ENCODE results near the gene PPP2R3B.
"Not testable (repeated sequence)": the region's sequence is repeated elsewhere in the genome, so short reads cannot be mapped to it uniquely, and the experiment has no call there.

Gene PPP2R3B

DNA sequence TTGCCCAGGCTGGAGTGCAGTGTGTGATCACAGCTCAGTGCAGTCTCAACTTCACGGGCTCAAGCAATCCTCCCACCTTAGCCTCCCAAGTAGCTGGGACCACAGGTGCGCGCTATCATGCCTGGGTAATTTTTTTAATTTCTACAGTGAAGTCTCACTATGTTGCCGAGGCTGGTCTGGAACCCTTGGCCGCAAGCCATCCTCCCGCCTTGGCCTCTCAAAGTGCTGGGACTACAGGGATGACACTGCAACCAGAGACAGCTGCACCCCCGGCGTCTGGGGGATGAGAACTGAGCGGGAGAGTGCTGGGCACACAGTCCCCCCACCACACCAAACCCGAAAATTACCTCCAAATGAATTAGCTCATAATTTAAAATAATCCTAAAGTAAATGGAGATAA, 35.0 kb downstream of the PPP2R3B start:
- DNase-seq, result no peak

DNA sequence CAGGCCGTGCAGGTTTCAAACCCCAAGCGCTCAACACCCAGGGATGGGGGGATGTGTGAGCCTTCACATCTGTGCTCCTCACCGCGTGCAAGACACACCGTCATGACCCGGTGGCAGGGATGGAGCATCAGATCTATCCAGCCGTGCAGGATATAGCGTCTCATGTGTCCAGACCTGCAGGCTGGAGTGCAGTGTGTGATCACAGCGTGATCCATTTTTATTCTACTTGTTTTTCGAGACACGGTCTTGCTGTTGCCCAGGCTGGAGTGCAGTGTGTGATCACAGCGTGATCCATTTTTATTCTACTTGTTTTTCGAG, 35.4 kb downstream of the PPP2R3B start:
- not testable (repeated sequence) for DNase-seq

DNA sequence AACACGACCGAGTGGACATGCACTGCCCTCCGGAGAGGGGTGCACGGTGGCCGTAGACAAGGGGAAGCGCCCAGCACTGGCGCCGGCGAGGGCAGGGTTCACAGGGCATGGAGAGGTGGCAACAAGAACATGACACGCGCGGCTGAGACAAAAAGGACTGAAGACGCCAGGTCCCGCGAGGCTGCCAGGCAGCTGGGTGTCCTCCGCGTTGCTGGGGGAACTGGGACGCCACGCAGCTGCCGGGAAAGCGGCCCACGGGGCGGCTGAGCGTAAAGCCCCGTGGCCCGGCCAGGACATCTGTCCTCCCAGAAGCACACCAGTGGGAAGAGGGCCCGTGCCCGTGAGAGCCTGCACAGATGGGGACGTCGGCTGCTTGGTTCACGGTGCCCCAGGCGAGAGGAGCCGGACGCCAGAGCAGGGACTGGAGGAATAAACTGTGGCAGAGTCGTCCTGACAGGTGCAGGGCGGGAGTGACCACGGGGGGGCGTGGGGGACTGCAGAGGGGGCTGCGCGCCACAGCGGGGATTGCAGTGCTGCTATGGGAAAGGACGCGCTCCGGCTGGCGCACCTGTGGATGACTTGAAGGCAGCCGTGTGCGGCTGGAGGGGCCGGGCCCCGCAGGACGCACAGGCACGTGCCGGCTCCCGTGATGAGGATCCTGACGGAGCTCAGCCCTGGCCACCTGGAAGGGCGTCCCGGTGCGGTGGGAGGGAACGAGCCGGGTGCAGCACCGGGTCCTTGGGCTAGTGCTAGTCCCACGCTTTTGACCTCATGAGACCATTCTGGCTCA, 36.0 kb downstream of the PPP2R3B start:
- peak; percentile 81 for DNase-seq

DNA sequence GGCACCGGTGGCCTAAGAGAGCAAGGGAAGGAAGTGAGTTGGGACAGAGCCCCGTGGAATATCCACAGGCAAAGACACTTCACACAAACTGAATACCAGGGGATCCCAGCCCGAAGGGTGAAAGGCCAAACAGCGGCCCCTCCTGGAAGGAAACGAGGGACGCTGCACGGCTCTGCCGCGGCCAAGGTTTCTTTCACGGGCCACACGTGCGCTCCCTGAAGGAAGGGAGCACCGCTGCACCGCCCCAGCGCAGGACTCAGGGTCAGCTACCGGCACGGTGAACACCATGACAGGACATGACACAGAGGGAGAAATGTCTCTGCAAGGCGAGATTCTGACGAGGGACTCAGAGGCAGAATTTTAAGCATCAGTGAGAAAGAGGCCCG, 36.6 kb downstream of the PPP2R3B start:
- no peak for DNase-seq

DNA sequence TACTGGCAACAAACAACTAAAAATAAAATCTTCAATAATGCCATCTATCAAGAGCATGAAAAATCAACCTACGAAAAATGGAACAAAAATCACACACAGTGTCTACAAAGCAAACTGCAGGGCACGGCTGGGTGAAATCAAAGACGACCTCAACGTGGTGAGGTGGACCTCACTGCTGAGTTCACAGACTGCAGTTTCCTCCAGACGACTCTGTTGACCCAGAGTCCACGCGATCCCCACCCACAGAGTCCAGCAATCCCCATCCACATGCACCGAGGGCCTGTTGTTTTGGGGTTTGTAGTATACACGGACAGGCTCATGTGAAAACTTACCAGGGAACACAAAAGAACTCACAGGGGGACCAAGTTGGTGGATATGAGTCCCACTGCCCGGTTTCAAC, 37.0 kb downstream of the PPP2R3B start:
- DNase-seq, result no peak

DNA sequence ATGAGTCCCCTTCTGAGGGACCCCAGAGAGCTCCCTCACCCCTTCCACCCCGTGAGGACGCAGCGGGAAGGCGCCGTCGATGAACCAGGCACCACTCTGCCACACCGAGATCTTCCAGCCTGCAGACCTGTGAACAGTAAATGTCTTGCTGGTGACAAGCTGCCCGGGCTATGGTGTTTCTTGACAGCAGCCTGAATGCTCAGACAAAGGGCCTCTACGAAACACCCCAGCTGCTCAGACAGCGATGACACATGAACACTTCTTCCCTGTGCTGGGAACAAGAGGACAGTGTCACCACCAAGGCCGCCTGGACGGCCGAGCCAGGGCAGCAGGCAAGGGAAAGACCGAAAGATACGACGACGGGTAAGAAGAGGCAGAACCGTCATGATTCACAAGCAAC, 37.5 kb downstream of the PPP2R3B start:
- no peak for DNase-seq

DNA sequence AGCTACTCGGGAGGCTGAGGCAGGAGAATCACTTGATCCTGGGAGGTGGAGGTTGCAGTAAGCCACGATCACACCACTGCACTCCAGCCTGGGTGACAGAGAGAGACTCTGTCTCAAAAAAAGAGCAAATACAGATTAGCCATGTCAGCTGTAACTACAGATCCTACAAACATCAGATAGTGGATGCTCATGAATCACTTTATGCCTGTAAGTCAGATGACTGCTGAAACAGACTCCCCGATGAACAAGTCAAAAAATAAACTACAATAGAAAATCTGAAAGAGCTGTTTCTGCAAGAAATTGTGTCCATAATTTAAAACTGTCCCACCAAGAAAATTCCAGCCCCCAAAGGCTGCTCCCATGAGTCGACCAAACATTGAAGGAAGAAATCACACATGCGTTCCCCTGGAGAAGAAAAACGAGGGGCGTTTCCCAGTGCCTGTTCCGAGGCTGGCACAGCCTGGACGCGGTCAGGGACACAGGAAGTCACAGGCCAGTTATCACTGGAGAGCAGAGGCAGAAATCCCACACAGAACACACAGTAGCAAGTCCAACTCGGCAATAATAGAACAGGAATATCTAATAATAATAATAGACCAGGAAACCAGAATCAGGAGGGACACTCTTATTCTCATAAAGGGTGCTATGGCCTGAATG, 38.1 kb downstream of the PPP2R3B start:
- DNase-seq, result no peak

DNA sequence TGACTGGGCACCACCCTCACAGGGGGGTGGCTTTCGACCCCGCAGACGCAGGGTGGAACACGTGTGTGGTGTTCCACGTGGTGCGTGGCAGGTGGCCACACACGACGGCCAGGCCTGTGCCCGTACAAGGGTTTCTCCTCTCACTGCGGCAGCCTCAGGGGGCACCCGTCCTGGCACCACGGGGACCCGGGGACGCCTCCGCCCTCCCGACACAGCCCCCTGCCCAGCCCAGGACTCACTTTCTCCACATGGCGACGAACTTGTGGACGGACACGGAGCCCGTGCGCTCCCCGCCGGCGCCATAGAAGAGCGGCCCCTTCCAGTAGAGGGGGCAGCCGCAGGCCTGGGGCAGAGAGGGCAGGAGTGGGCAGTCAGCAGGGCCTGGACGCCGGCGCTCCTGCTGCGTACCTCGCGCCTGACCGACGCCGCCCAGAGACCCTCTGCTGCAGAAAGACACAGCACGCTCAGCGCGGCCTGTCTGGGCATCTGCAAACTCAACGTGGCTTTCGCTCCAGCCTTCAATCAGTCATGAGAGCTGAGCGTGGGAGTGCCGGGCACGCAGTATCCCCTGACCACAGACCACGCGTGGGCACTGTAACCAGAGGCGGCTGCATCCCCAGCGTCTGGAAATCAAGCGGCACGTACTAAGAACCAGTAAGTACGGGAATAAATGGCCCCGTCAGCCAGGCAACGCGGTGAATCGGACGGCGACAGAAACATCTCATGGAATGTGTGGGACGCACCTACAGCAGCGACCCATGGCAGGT, 39.2 kb downstream of the PPP2R3B start:
- DNase-seq, result no peak

DNA sequence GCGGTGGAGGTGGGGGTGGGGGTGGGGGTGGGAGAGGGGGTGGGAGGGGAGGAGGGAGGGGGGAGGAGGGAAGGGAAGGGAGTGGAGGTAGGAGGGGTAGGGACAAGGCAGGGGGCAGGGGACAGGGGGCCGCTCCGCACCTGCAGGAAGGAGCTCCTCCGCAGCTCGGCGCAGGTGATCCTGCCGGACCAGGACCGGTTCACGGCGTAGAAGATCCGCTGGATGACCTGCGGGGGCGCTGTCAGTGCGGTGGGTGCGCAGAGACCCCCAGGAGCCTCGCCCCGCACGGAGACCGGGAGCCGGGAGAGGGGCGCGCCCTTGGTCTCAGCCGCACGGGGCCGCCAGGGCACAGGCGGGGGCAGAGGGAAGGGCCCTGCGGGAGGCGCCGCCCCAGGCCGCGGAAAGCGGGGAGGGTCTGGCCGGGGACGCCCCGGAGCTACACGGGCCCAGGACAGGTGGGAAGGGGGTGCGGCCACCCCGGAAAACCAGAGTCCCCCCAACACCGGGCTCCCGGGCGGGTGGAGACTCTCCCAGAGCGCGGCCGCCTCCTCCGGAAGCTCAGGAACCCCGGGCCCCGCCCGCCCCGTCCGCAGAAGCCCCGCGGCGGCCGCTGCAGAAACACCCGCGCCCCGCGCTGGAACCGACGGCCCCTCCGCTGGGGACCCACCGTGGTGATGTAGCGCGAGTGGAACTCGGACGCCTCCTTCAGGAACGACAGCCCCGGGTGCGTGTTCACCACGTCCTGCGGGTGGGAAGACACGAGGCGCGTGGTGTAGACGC, 40.5 kb downstream of the PPP2R3B start:
- no peak for DNase-seq

DNA sequence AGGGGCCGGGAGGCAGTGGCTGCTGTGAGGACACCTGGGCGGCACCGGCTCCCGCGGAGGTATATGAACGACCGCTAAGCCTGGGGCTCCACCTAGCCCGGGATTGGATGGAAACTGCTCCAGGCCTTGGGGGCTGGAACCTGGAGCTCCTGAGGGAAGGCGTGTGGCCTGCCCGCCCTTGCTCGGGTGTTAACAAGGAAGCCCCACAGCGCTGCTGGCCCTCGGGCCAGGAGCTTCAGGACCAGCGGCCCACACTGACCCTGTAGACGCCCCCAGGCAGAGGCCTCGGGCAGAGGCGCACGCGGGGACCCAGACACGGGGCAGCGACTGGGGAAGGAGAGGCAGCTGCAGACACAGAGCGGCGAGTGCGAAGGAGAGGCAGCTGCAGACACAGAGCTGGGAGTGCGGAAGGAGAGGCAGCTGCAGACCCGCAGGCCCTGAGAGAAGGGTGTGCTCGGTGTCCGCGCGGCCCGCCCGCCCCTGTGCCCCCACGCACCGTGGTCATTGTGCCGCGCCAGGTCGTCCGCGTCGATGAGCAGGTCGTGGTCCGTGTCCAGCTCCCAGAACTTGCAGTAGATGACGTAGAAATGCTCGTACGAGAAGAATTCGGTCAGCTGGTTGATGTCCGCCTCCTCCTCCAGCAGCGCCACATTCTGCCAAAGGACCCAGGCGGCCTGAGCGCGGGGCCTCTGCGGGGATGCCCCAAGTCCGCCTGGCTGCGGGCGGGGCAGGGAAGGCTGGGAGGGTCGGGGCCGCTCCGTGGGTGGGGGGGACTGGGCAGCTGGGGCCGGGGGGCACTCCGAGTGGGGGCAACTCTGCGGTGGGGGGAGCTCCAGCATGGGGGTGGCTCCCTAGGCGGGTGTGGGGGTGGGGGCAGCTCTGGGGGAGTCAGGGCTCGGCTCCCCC, 41.4 kb downstream of the PPP2R3B start:
- no peak for DNase-seq

DNA sequence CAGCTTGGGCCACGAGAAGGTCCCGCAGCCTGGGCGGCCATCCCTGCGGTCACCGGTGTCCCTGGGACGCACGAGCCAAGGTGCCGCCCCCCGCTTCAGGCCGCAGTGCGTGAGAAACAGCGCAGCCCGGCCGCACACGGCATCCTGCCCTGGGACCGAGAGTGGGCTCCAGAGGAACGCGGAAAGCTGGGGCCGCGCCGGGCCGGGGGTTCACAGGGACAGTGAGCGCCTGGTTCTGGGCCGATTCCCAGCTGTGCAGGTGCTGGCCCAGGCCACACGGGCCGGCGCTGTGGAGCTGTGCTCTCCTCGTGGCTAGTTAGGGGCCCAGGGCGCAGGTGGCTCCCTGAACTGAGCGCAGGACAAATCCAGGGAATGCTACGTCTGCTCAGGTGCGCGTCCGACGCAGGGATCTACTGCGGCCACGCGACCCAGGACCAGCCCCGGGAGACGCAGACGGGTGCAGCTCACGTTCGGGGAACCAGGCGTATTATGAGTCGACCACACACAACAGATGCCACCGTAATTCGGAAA, 42.3 kb downstream of the PPP2R3B start:
- DNase-seq, result no peak

DNA sequence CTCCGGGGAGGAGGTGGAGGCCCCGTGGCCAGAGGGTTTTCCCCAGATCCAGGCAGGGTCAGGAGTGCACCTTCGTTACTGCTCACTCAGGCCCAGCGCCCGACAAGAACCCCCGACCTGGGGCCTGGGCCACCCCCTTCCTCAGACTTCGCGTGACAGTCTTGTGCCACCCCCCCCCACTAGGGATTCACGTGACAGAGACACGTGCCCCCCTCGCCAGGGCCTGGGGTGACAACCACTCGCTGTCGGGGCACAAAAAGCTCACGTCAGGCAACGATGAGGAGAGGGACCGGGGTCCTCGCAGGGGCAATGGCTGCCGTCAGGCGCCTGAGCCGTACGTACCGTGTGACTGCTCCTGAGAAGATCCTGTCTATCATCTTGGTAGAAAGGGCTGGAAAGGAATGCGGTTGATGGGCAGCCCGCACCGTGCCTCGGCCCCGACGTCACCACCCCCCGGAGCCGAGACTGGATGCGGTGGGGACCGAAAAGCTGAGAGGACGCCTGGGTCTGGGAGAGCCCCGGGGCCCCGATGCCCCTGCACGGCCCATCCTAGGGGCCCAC, 45.1 kb downstream of the PPP2R3B start:
- DNase-seq, result no peak

DNA sequence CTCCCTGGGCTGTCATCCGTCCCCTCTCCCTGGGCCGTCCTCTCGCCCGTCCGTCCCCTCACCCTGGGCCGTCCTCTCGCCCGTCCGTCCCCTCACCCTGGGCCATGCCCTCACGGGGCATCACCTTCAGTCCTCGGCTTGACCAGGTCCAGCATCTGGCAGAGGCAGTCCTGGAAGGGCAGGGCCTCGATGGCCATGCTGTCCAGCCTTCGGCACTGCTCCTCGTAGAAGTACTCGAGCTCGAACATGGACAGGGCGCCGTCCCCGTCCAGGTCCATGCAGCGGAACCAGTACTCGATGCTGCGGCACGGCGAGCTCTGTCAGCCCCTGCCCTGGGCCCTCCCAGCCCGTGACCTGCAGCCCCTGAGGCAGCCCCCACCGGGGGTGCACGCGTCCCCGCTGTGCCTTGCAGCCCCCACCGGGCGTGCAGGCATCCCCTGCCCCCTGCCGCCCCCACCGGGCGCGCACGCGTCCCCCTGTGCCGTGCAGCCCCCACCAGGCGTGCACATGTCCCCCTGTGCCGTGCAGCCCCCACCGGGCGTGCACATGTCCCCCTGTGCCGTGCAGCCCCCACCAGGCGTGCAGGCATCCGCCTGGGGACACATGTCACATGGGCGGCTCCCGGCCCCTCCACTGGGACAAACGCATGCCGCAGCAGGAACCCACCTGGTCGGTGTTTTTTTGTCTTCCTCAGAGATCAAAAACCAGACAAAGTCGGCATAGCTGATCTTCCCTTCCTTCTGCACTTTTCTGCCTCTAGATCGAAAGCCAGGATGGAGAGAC, 45.9 kb downstream of the PPP2R3B start:
- no peak for DNase-seq

DNA sequence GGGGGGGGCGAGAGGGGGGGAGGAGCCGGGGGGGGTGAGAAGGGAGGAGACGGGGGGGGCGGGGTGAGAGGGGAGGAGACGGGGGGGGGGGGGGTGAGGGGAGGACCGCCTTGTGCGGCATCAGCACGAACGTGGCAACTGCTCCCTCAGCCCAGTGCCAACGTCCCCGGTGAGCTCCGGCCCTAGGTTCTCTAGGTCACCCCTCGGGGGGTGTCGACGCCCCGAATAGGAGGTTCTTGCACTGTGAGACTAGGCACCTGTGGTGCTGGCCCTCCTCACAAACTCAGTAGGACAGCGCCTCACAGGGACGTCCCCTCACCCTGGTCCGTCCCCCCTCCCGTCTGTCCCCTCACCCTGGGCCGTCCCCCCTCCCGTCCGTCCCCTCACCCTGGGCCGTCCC, 46.6 kb downstream of the PPP2R3B start:
- no peak for DNase-seq

DNA sequence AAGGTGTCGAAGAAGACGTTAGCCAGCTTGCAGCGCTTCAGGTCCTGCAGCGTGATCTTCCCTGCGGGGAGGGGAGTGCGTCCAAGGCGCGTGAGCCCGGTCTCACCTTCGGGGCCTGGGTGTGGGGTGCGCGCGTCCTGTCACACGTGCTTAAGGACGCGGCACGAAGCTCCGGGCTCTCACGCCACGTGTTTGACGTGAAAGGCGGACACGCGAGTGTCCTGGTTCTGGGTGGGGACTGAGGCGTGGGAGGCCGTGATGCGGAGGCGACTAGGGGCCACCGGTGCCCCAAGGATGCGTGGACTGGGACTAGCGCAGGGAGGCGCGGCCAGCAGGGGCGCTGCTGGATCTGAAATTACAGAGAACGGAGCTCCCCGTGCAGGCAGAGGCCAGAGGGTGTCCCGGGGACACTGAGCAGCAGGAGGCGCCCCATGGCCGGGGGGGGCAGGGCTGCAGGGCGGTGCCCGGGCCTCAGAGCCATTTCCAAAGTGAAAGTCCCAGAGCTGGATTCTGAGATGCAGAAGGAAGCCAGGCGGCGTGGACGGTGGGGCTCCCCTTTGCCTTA, 47.8 kb downstream of the PPP2R3B start:
- no peak for DNase-seq

DNA sequence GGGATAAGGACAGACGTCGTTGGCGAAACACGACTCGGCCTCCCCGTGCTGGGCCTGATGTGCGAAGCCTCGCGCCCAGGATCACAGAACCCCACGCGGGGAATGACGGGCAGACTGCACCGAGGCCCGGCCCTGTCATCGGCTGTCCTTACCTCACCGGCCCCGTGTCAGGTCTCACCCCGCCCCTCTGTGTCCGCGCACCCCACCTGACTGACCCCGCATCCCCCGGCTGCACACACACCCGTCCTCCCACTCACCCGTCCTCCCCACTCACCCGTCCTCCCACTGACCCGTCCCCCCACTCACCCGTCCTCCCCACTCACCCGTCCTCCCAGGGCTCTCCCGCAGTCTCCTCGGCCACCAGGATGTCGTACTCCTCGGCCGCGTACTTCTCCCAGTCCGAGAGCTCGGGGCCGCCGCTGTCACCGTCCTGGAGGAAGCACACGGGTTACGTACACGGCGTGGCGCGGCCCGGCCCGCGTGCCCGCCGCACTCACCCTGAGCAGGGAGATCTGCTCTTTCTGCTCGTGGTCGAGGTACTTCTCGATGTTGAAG, 48.3 kb downstream of the PPP2R3B start:
- DNase-seq, result no peak

DNA sequence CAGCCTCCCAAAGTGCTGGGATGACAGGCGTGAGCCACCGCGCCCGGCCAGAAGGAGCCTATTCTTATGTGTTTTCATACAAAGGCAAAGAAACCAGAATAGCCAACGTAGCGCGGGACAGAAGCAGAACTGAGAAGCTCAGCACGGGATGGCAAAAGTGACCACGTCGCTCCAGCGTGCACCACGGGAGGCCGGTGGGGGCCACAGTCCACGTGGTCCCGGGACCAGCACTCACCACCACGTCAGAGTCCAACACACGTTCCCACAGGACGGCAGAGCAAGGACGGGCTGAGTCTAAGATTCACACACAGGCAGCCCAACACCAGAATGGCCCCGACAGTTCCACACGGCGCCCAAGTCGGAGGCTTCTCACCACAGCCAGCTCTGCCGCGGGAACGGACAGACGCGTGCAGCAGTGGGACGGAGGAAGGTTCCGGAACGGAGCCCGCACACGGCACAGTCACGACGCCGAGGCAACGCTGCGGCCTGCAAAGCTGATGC, 49.3 kb downstream of the PPP2R3B start:
- no peak for DNase-seq

DNA sequence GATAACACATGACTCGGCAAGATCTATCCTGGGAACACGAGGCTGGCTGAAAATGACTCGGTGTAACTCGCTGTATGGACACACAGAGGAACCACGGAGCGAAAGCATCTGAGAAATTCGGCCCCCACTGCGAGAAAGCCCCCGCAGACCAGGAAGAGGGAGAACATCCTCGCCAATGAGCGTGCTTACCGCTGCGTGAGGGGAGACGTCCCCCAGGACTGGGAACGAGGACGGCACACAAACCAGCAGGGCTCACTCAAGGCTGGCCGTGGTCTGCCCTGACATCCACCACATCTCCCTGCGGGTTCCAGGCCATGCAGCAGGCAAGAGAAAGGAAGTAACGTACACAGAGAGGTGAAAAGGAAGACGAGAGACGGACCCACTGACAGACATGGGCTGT, 50.5 kb downstream of the PPP2R3B start:
- DNase-seq, result no peak

DNA sequence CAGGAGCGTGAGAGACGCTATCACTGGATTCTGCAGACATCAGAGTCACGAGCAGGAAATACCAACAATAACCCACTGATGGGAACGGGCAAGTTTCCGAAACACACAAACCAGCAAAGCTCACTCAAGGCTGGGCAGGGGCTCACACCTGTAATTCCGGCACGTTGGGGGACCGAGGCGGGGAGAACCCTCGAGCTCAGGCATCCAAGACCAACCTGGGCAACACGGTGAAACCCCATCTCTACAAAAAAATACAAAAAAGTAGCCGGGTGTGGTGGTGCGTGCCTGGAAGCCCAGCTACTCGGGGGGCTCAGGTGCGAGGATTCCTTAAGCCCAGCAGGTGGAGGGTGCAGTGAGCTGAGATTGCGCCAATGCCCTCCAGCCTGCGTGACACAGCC, 51.0 kb downstream of the PPP2R3B start:
- DNase-seq, result no peak

Measured in NCI-H146 (cell line).